Activated B cell treated with CpG ODN at 0.5 μM for 24 hours (primary cell): Measurements from ENCODE around the gene OR14C36. TPM values are rescaled to one million over a fixed set of nuclear protein-coding genes. Genes with fewer than 3 reads are reported as not detected.

Experiments
- ATAC-seq: fragments of 200-7000 bp; cut with Tn5 transposase; one replicate; pipeline ENCODE4 v1.10.0; 2021; ENCODE audit warnings: low read depth, mild to moderate bottlenecking, moderate library complexity
- CTCF ChIA-PET: fragments of 350-600 bp; sonication (Branson Sonifier 250); formaldehyde crosslinking; loops from one replicate; lab custom pipeline; 2021; ENCODE audit warnings: antibody characterized with exemption; lab: Charles Lee
- POLR2A ChIA-PET: fragments of 350-600 bp; sonication (Branson Sonifier 250); formaldehyde crosslinking; loops from one replicate; lab custom pipeline; 2021; ENCODE audit warnings: antibody characterized with exemption; lab: Charles Lee
- DNase-seq: peaks from one replicate; pipeline ENCODE4 v3.0.0; 2022
- H3K27ac Mint-ChIP-seq: one replicate; pipeline ENCODE4 v1.8.0; 2020; ENCODE audit warnings: mixed read lengths
- H3K27me3 Mint-ChIP-seq: one replicate; pipeline ENCODE4 v1.8.0; 2021; ENCODE audit warnings: mixed read lengths
- H3K36me3 Mint-ChIP-seq: one replicate; pipeline ENCODE4 v1.8.0; 2021; ENCODE audit warnings: low read depth, mixed read lengths
- H3K4me1 Mint-ChIP-seq: one replicate; pipeline ENCODE4 v1.8.0; 2021; ENCODE audit warnings: mixed read lengths
- H3K4me3 Mint-ChIP-seq: one replicate; pipeline ENCODE4 v1.8.0; 2020; ENCODE audit warnings: mild to moderate bottlenecking, mixed read lengths
- H3K9me3 Mint-ChIP-seq: one replicate; pipeline ENCODE4 v1.8.0; 2020; ENCODE audit warnings: mixed read lengths
- CTCF ChIP-seq: fragments of 200-600 bp; IDR thresholded peaks from one replicate; pipeline ENCODE4 v1.8.0; 2022; ENCODE audit warnings: antibody characterized with exemption, mild to moderate bottlenecking
- intact Hi-C: fragments of 100-400 bp; cut with micrococcal nuclease; formaldehyde crosslinking; loops from one replicate; pipeline ENCODE4 v1.15.1; 2024
- total RNA-seq: library from RNA; stranded (reverse); gene quantifications from 2 replicates; pipeline ENCODE4 v1.2.3, GENCODE V29; 2022

The OR14C36 gene
- total RNA-seq, 1 donor from 2014 or later, result not detected

- no peak overlapping the region for H3K27ac Mint-ChIP-seq
- CTCF ChIA-PET, result no interaction called here
- ATAC-seq (no peak), DNase-seq (no peak)
- no peak for TF ChIP-seq CTCF
- intact Hi-C loops, result no loop called here
- H3K9me3 Mint-ChIP-seq, result peaks cover 2% of the 10 kb centered on the region
- peaks cover 7% of the 10 kb centered on the region for H3K27me3 Mint-ChIP-seq
- POLR2A ChIA-PET, result no interaction called here
- H3K4me3 Mint-ChIP-seq, result no peak overlapping the region
- H3K4me1 Mint-ChIP-seq, result no peaks in the 10 kb centered on the region
- no peaks in the 10 kb centered on the region for H3K36me3 Mint-ChIP-seq
These were observed 23.8 kb downstream of the OR14C36 start for GRCh38 chr1:248372394-248372793.

- H3K4me1 Mint-ChIP-seq, result no peaks in the 10 kb centered on the region
- intact Hi-C loops, result no loop called here
These were observed 25.2 kb downstream of the OR14C36 start for GRCh38 chr1:248373761-248374160.

GRCh38 chr1:248375446-248375845, 26.9 kb downstream of the OR14C36 start, which contains the start of gene OR2T6:
Gene OR2T6 (plus strand): TSS chr1:248375746. CDS start chr1:248387609, 11,863 bp downstream.
- no peak within 1 kb of the TSS for H3K4me3 Mint-ChIP-seq
- H3K27me3 Mint-ChIP-seq, result peaks cover 4% of the 10 kb centered on the region
- ChIA-PET POLR2A (no interaction called here), CTCF (no interaction called here)
- DNase-seq, result no peak
- intact Hi-C loops, result no loop called here
- H3K36me3 Mint-ChIP-seq, result no peaks in the 10 kb centered on the region
- H3K9me3 Mint-ChIP-seq, result no peaks in the 10 kb centered on the region
- no peak for ATAC-seq
- no peak for TF ChIP-seq CTCF
- no peaks in the 10 kb centered on the region for H3K4me1 Mint-ChIP-seq
- no peak within 1 kb of the TSS for H3K27ac Mint-ChIP-seq

More at GRCh38 chr1:248373761-248374160, 25.2 kb downstream of the OR14C36 start:
- H3K27me3 Mint-ChIP-seq, result peaks cover 7% of the 10 kb centered on the region
- no peaks in the 10 kb centered on the region for H3K36me3 Mint-ChIP-seq
- ChIA-PET CTCF (no interaction called here), POLR2A (no interaction called here)
- DNase-seq, result no peak
- H3K4me3 Mint-ChIP-seq, result no peak overlapping the region
- H3K9me3 Mint-ChIP-seq, result peaks cover 2% of the 10 kb centered on the region
- TF ChIP-seq CTCF, result no peak
- no peak overlapping the region for H3K27ac Mint-ChIP-seq
- ATAC-seq, result no peak

- no peak for TF ChIP-seq CTCF
- Mint-ChIP-seq H3K4me1 (no peaks in the 10 kb centered on the region), H3K27me3 (no peaks in the 10 kb centered on the region), H3K4me3 (no peak overlapping the region), H3K9me3 (no peaks in the 10 kb centered on the region), H3K27ac (no peak overlapping the region), H3K36me3 (no peaks in the 10 kb centered on the region)
- no peak for DNase-seq
- ChIA-PET CTCF (no interaction called here), POLR2A (no interaction called here)
- ATAC-seq, result no peak
- intact Hi-C loops, result no loop called here
These were observed 28.3 kb downstream of the OR14C36 start for GRCh38 chr1:248376916-248377315.

- no peaks in the 10 kb centered on the region for H3K9me3 Mint-ChIP-seq
These were observed 32.3 kb downstream of the OR14C36 start for GRCh38 chr1:248380854-248381253.

More at GRCh38 chr1:248380854-248381253, 32.3 kb downstream of the OR14C36 start:
- no peak for ATAC-seq
- no peaks in the 10 kb centered on the region for H3K4me1 Mint-ChIP-seq
- H3K36me3 Mint-ChIP-seq, result no peaks in the 10 kb centered on the region
- H3K27ac Mint-ChIP-seq, result no peak overlapping the region
- no peak for DNase-seq
- ChIA-PET POLR2A (no interaction called here), CTCF (no interaction called here)
- intact Hi-C loops, result no loop called here
- TF ChIP-seq CTCF, result no peak
- no peak overlapping the region for H3K4me3 Mint-ChIP-seq
- no peaks in the 10 kb centered on the region for H3K27me3 Mint-ChIP-seq
